Thyroid gland (tissue), 4 donors: ENCODE data around the gene DDIAS.

Experiments used
- POLR2A ChIP-seq, 2 donors: fragments of 450-650 bp; IDR thresholded peaks; one replicate each; pipeline ENCODE4 v1.6.1; 2017; ENCODE audit warnings: antibody characterized with exemption in 2 of 2, mild to moderate bottlenecking in 2 of 2, moderate library complexity in 1 of 2
- TF ChIP-seq, protein P1 (sequence below), 6 experiments: fragments of 200-600 bp in 3 of 6; fragments of 450-650 bp in 3 of 6; sonication (generic) in 3 of 6; IDR thresholded peaks; one replicate each; pipeline ENCODE4 v1.5.1; 2016 to 2019; ENCODE audit warnings: antibody characterized with exemption in 6 of 6, mild to moderate bottlenecking in 2 of 6, inconsistent platforms in 1 of 6, moderate library complexity in 1 of 6

- TF ChIP-seq, protein P1, sequence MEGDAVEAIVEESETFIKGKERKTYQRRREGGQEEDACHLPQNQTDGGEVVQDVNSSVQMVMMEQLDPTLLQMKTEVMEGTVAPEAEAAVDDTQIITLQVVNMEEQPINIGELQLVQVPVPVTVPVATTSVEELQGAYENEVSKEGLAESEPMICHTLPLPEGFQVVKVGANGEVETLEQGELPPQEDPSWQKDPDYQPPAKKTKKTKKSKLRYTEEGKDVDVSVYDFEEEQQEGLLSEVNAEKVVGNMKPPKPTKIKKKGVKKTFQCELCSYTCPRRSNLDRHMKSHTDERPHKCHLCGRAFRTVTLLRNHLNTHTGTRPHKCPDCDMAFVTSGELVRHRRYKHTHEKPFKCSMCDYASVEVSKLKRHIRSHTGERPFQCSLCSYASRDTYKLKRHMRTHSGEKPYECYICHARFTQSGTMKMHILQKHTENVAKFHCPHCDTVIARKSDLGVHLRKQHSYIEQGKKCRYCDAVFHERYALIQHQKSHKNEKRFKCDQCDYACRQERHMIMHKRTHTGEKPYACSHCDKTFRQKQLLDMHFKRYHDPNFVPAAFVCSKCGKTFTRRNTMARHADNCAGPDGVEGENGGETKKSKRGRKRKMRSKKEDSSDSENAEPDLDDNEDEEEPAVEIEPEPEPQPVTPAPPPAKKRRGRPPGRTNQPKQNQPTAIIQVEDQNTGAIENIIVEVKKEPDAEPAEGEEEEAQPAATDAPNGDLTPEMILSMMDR (IDR thresholded peaks at IDR 0.05) = no peak
- no peak for TF ChIP-seq POLR2A (IDR thresholded peaks at IDR 0.05)
These were observed 17.7 kb upstream of the DDIAS start for GRCh38 chr11:82883853-82884252.
